GM12878 (cell line): Measurements from ENCODE around the gene DAAM1. TPM values are rescaled to one million over a fixed set of nuclear protein-coding genes. Genes with fewer than 3 reads are reported as not detected.

Experiments used
- ATAC-seq: fragments of 200-7000 bp; cut with Tn5 transposase; 3 replicates; pipeline ENCODE4 v1.9.1; 2020; ENCODE audit warnings: mild to moderate bottlenecking, moderate library complexity
- BruUV-seq: library from RNA; stranded (reverse); fragments of 400-500 nt; replicated peaks from 2 replicates; lab custom pipeline; 2021; lab: Mats Ljungman, UMichigan
- CTCF ChIA-PET: fragments of 300-600 bp; sonication (Branson Sonifier 250); formaldehyde crosslinking; extraction: SDS; loops from one replicate; lab custom pipeline; 2021; ENCODE audit warnings: inconsistent platforms; lab: Yijun Ruan, JAX
- POLR2A ChIA-PET: fragments of 350-600 bp; formaldehyde crosslinking; extraction: SDS; loops from one replicate; lab custom pipeline; 2021; ENCODE audit warnings: inconsistent platforms; lab: Charles Lee
- RAD21 ChIA-PET: fragments of 300-600 bp; sonication (Branson Sonifier 250); formaldehyde crosslinking; loops from one replicate; lab custom pipeline; 2023; ENCODE audit warnings: antibody characterized with exemption; ENCODE audit not compliant: unreplicated experiment; lab: Charles Lee
- SMC1A ChIA-PET: fragments of 300-600 bp; sonication (Branson Sonifier 250); formaldehyde crosslinking; loops from one replicate; lab custom pipeline; 2023; ENCODE audit not compliant: unreplicated experiment, uncharacterized antibody; lab: Charles Lee
- DNase-seq: peaks from one replicate; pipeline ENCODE4 v3.0.0-alpha.2; 2011; ENCODE audit warnings: low read depth, low spot score
- FAIRE-seq: peaks from 3 replicates; lab custom pipeline; 2011; peaks lifted over from hg19 to GRCh38; lab: Jason Lieb, UNC
- H2AFZ ChIP-seq: 2 replicates; pipeline ENCODE4 v1.6.0; 2011; ENCODE audit warnings: low read depth, low read length, control low read depth; ENCODE audit not compliant: control insufficient read depth
- H3K27ac ChIP-seq: 2 replicates; pipeline ENCODE4 v1.5.1; 2011; ENCODE audit warnings: control low read depth; ENCODE audit not compliant: control insufficient read depth, insufficient read depth
- H3K27me3 ChIP-seq, 2 experiments: replicated peaks in 1 of 2; 2 replicates each; pipeline versions ENCODE4 v1.6.0 to v1.6.1; 2011; ENCODE audit warnings: low read length in 1 of 2; ENCODE audit not compliant: control insufficient read depth in 2 of 2, insufficient read depth in 2 of 2
- H3K36me3 ChIP-seq, 2 experiments: 2 replicates each; pipeline ENCODE4 v1.5.1; 2011; ENCODE audit warnings: low read length in 1 of 2; ENCODE audit not compliant: control insufficient read depth in 2 of 2, insufficient read depth in 2 of 2
- H3K4me1 ChIP-seq: 2 replicates; pipeline ENCODE4 v1.6.1; 2011; ENCODE audit warnings: mild to moderate bottlenecking, low read length, moderate library complexity, mixed read lengths; ENCODE audit not compliant: control insufficient read depth, insufficient read depth
- H3K4me2 ChIP-seq: 2 replicates; pipeline ENCODE4 v1.6.0; 2011; ENCODE audit warnings: control low read depth; ENCODE audit not compliant: control insufficient read depth, insufficient read depth
- H3K4me3 ChIP-seq: fragments of 200-600 bp; sonication (generic); 2 replicates; pipeline ENCODE4 v1.5.1; 2016
- H3K79me2 ChIP-seq: 2 replicates; pipeline ENCODE4 v1.6.0; 2011; ENCODE audit warnings: low read length; ENCODE audit not compliant: control insufficient read depth, insufficient read depth
- H3K9ac ChIP-seq: 2 replicates; pipeline ENCODE4 v1.8.0; 2011; ENCODE audit warnings: low read length, control low read depth, mixed read lengths; ENCODE audit not compliant: control insufficient read depth, insufficient read depth
- H3K9me3 ChIP-seq: replicated peaks from 3 replicates; pipeline ENCODE4 v1.5.1; 2011; ENCODE audit warnings: mild to moderate bottlenecking, low read length; ENCODE audit not compliant: control insufficient read depth, insufficient read depth
- H4K20me1 ChIP-seq: 2 replicates; pipeline ENCODE4 v1.6.0; 2011; ENCODE audit not compliant: control insufficient read depth, insufficient read depth
- BHLHE40 ChIP-seq, 2 experiments: fragments of 450-650 bp in 1 of 2; IDR thresholded peaks; 2 replicates each; pipeline ENCODE4 v1.6.1; 2011 to 2017; ENCODE audit warnings: low read depth in 2 of 2, borderline replicate concordance in 1 of 2, improper control_type of control experiment in 1 of 2, low read length in 1 of 2, mild to moderate bottlenecking in 1 of 2
- DPF2 ChIP-seq: fragments of 450-650 bp; IDR thresholded peaks from 2 replicates; pipeline ENCODE4 v1.6.1; 2017; ENCODE audit warnings: mild to moderate bottlenecking
- EGR1 ChIP-seq, 2 experiments: IDR thresholded peaks; 1 replicate in 1 of 2; 2 replicates in 1 of 2; pipeline ENCODE4 v1.6.1; 2011 to 2012; ENCODE audit warnings: low read depth in 2 of 2, low read length in 2 of 2, borderline replicate concordance in 1 of 2, mild to moderate bottlenecking in 1 of 2, moderate library complexity in 1 of 2
- GATAD2B ChIP-seq: fragments of 450-650 bp; conservative IDR thresholded peaks from 2 replicates; pipeline ENCODE4 v1.6.1; 2017; ENCODE audit warnings: low read depth, mild to moderate bottlenecking, moderate library complexity
- MLLT1 ChIP-seq: fragments of 450-650 bp; IDR thresholded peaks from 2 replicates; pipeline ENCODE4 v1.6.1; 2016; ENCODE audit warnings: mild to moderate bottlenecking
- MTA2 ChIP-seq: fragments of 450-650 bp; IDR thresholded peaks from 2 replicates; pipeline ENCODE4 v1.6.1; 2016; ENCODE audit warnings: low read depth, mild to moderate bottlenecking, moderate library complexity
- POLR2A ChIP-seq: IDR thresholded peaks from 2 replicates; pipeline ENCODE4 v1.6.1; 2011; ENCODE audit warnings: low read depth, mild to moderate bottlenecking, low read length
- RAD21 ChIP-seq: IDR thresholded peaks from 2 replicates; pipeline ENCODE4 v1.6.1; 2011; ENCODE audit warnings: mild to moderate bottlenecking, low read depth, low read length, moderate library complexity; ENCODE audit not compliant: insufficient read depth
- RBBP5 ChIP-seq: fragments of 200-600 bp; sonication (generic); conservative IDR thresholded peaks from 2 replicates; pipeline ENCODE4 v1.6.1; 2016
- SREBF1 ChIP-seq: IDR thresholded peaks from 2 replicates; pipeline ENCODE4 v1.6.1; 2012; ENCODE audit warnings: mild to moderate bottlenecking, low read length
- WGBS: methylation state at CpG from one replicate; pipeline ENCODE4 v1.1.6; 2016; ENCODE audit warnings: low lambda C conversion rate; ENCODE audit not compliant: insufficient replicate concordance, insufficient coverage; ENCODE audit errors: missing lambda C conversion rate; 5-methylcytosine and 5-hydroxymethylcytosine counted together
- in situ Hi-C: fragments of 300-500 bp; cut with MboI; formaldehyde crosslinking; loops from 9 replicates; pipeline ENCODE4 v1.14.3; 2018; ENCODE audit warnings: mixed read lengths
- intact Hi-C: fragments of 100-400 bp; cut with micrococcal nuclease; formaldehyde crosslinking; loops from one replicate; pipeline ENCODE4 v1.14.2; 2022; ENCODE audit not compliant: unreplicated experiment
- polyA plus RNA-seq, 11 experiments: library from polyadenylated mRNA; depleted of rRNA in 4 of 11; unstranded in 6 of 11; stranded (reverse) in 5 of 11; fragments of >200 nt; fragmentation: Nextera tagmentation in 4 of 11; fragmentation: Illumina TruSeq in 1 of 11; extraction: Ambion mirVana in 4 of 11; extraction: Trizol in 1 of 11; gene quantifications; 1 replicate in 1 of 11; 2 replicates in 10 of 11; pipeline versions ENCODE4 v1.2.1 to v1.2.3, GENCODE V29; 2011 to 2016; ENCODE audit warnings: inconsistent platforms in 2 of 11, missing spikeins in 2 of 11, low read depth in 1 of 11
- total RNA-seq, 4 experiments: library from RNA; depleted of rRNA in 3 of 4; stranded (reverse); fragments of >200 nt in 3 of 4; fragmentation: Illumina TruSeq in 1 of 4; extraction: Trizol in 1 of 4; gene quantifications; 2 replicates each; pipeline versions ENCODE4 v1.2.1 to v1.2.3, GENCODE V29; 2013 to 2021
- TF ChIP-seq, protein P1 (sequence below): fragments of 450-650 bp; conservative IDR thresholded peaks from 2 replicates; pipeline ENCODE4 v1.6.1; 2017; ENCODE audit warnings: mild to moderate bottlenecking, moderate library complexity
- TF ChIP-seq, protein P2 (sequence below), 3 experiments: IDR thresholded peaks in 2 of 3; conservative IDR thresholded peaks in 1 of 3; 2 replicates each; pipeline ENCODE4 v1.5.1; 2011; ENCODE audit warnings: low read depth in 3 of 3, low read length in 3 of 3, mild to moderate bottlenecking in 3 of 3, control low read depth in 2 of 3, moderate library complexity in 2 of 3, inconsistent platforms in 1 of 3, mixed read lengths in 1 of 3; ENCODE audit not compliant: control insufficient read depth in 2 of 3, insufficient read depth in 1 of 3; ENCODE audit errors: extremely low read depth in 1 of 3

DAAM1 gene
- total and polyA plus RNA-seq, 10 of the 15 experiments (the other 5 are each of a cell fraction or from before 2014, with no cell fraction given), result 13.8 to 32.4 (median 24.2) TPM

- no peak for TF ChIP-seq SREBF1
- no peak for TF ChIP-seq RAD21
- TF ChIP-seq MLLT1, result peak; percentile 55
- TF ChIP-seq BHLHE40 (IDR thresholded peaks at IDR 0.05; ENCODE audit: borderline replicate concordance in 1 of 2, low read depth in 2 of 2, low read length in 1 of 2), result 0 out of 4 replicates have a peak, but pooled peaks of 1 of the 2 experiments have one; percentile 15
- peak; percentile 62; the same call in 1 of the 2 replicates for TF ChIP-seq POLR2A
- no peak for TF ChIP-seq RBBP5
Measured at GRCh38 chr14:59187802-59188460, 536 bp upstream of the DAAM1 start (continued).

DNA sequence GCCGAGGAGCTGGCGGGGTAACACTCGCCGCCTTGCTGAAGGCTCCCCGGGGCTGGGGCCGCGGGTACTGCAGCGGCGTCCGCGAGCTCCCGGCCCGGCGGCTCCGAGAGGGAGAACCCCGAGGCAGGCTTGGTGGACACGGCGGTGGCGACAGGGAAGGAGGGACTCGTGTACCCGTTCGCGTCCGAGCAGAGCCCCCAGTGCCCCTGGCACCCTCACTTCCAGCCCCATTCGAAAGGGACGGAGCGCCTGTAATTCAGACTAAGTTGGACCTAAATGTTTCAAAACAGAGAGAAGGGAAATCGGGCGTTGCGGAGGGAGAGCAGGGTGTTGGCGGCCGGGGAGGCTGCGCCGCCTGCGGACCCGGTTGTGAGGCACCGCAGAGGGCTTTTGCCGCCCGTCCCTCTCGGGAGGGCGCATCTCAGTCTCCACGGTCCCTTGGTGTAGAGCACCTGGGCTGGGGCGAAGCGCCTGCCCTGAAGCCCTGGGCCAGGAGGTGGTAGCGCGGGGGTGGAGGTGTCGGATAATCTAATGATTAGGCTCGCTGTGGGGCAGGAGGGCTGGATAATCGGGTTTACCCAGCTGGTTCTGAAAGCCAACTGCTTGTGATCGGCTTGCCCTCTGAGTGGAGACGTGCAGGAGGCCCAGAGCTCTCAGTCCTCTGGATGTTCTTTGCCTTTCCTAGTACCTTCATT is 771 bp downstream of the DAAM1 start:
- no peak for FAIRE-seq
- Histone ChIP-seq H3K79me2 (peaks cover 30% of the 10 kb centered on the region), H3K27ac (peak overlapping the region; percentile 49), H3K36me3 (no peaks in the 10 kb centered on the region), H2AFZ (peak overlapping the region; percentile 90), H3K9ac (peak overlapping the region; percentile 69), H3K4me3 (peak overlapping the region; percentile 91), H3K4me1 (peaks cover 7% of the 10 kb centered on the region), H3K4me2 (peak overlapping the region; percentile 94), H3K27me3 (no peaks in the 10 kb centered on the region), H4K20me1 (no peaks in the 10 kb centered on the region), H3K9me3 (no peaks in the 10 kb centered on the region)
- TF ChIP-seq EGR1 (IDR thresholded peaks at IDR 0.05; ENCODE audit: borderline replicate concordance in 1 of 2, low read depth in 2 of 2, low read length in 2 of 2) (no peak), MTA2 (no peak), DPF2 (0 out of 2 replicates have a peak, but pooled peaks have one; percentile 13), GATAD2B (peak; percentile 35; the same call in 1 of the 2 replicates)
- TF ChIP-seq, protein P1, sequence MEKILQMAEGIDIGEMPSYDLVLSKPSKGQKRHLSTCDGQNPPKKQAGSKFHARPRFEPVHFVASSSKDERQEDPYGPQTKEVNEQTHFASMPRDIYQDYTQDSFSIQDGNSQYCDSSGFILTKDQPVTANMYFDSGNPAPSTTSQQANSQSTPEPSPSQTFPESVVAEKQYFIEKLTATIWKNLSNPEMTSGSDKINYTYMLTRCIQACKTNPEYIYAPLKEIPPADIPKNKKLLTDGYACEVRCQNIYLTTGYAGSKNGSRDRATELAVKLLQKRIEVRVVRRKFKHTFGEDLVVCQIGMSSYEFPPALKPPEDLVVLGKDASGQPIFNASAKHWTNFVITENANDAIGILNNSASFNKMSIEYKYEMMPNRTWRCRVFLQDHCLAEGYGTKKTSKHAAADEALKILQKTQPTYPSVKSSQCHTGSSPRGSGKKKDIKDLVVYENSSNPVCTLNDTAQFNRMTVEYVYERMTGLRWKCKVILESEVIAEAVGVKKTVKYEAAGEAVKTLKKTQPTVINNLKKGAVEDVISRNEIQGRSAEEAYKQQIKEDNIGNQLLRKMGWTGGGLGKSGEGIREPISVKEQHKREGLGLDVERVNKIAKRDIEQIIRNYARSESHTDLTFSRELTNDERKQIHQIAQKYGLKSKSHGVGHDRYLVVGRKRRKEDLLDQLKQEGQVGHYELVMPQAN, result 0 out of 2 replicates have a peak, but pooled peaks have one; percentile 16
- TF ChIP-seq, protein P2, sequence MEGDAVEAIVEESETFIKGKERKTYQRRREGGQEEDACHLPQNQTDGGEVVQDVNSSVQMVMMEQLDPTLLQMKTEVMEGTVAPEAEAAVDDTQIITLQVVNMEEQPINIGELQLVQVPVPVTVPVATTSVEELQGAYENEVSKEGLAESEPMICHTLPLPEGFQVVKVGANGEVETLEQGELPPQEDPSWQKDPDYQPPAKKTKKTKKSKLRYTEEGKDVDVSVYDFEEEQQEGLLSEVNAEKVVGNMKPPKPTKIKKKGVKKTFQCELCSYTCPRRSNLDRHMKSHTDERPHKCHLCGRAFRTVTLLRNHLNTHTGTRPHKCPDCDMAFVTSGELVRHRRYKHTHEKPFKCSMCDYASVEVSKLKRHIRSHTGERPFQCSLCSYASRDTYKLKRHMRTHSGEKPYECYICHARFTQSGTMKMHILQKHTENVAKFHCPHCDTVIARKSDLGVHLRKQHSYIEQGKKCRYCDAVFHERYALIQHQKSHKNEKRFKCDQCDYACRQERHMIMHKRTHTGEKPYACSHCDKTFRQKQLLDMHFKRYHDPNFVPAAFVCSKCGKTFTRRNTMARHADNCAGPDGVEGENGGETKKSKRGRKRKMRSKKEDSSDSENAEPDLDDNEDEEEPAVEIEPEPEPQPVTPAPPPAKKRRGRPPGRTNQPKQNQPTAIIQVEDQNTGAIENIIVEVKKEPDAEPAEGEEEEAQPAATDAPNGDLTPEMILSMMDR (IDR thresholded peaks at IDR 0.05 in 2 of 3, conservative IDR thresholded peaks at IDR 0.05 in 1 of 3; ENCODE audit: control insufficient read depth in 2 of 3, extremely low read depth in 1 of 3, insufficient read depth in 1 of 3, low read depth in 3 of 3, low read length in 3 of 3), result peak in 2 of 3 experiments; percentile 5 to 9; a peak in 2 of 6 replicates
- peak; percentile 31 for ATAC-seq
- ChIA-PET RAD21 (interaction anchor here (0.6 to 5.3 kb wide), 30 partner anchors 11 to 233 kb away, joined by 3 to 38 read pairs (median 4); no protein-coding TSS in a partner anchor), POLR2A (interaction anchor here (0.5 to 4.5 kb wide), 19 partner anchors 8 to 1573 kb away, joined by 3 to 31 read pairs (median 4); partner anchors contain the start of genes JKAMP and L3HYPDH), SMC1A (interaction anchor here (0.6 to 6.5 kb wide), 37 partner anchors 10 to 995 kb away, joined by 3 to 78 read pairs (median 5); no protein-coding TSS in a partner anchor), CTCF (interaction anchor here (0.6 to 4.1 kb wide), 17 partner anchors 13 to 254 kb away, joined by 3 to 25 read pairs (median 6); no protein-coding TSS in a partner anchor)
- intact Hi-C loops (loop anchor here (2.0 kb wide), 1 partner anchor 86 kb away; no protein-coding TSS in a partner anchor), in situ Hi-C loops (no loop called here)
- WGBS, result under 1% methylated on average over 51 of the region's 51 CpGs
- no peak for DNase-seq
- BruUV-seq, result TSS peak; percentile 90
